ENCODE measurements around the gene ACTL7A. TPM values are rescaled to one million over a fixed set of nuclear protein-coding genes. Genes with fewer than 3 reads are reported as not detected.

The ACTL7A gene
- total and polyA plus RNA-seq, 2 of the 13 experiments (the other 11 are each of a cell fraction or from before 2014, with no cell fraction given) = not detected

DNA sequence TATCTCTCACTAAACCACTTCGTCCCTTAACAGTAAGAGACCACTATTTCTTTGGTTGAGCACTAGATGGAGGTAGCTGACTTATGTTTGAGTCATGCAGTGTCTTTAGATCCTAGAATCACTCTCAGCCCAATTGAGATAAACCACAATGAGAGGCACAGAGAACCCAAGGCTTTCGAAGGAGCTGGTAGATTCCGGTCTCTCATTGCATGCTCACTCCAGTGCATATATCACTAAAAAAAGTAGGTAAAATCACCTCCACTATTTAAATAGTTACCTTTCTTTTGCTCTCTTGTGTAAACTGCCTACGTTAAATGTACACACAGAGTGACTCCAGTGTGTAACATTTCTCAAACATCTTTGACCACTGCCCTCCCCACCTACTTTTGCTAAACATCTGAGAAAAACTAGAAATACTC lies 27.6 kb downstream of the ACTL7A start (continued):
- TF ChIP-seq ZNF484 (CRISPR knock-in tag; IDR thresholded peaks at IDR 0.05; ENCODE audit: borderline replicate concordance, low read depth) (no peak), ZNF737 (CRISPR knock-in tag; IDR thresholded peaks at IDR 0.05; ENCODE audit: borderline replicate concordance) (no peak), ZSCAN12 (CRISPR knock-in tag; IDR thresholded peaks at IDR 0.05) (no peak), CEBPB (IDR thresholded peaks at IDR 0.05; ENCODE audit: borderline replicate concordance, low read depth, low read length) (no peak), ZNF660 (CRISPR knock-in tag; IDR thresholded peaks at IDR 0.05; ENCODE audit: borderline replicate concordance, low read depth) (no peak), RXRB (CRISPR knock-in tag; IDR thresholded peaks at IDR 0.05; ENCODE audit: borderline replicate concordance) (peak; percentile 57; the same call in 1 of the 2 replicates), NR2F2 (IDR thresholded peaks at IDR 0.05; ENCODE audit: borderline replicate concordance, low read depth) (peak; percentile 64; the same call in 1 of the 2 replicates), ZNF614 (CRISPR knock-in tag; IDR thresholded peaks at IDR 0.05; ENCODE audit: borderline replicate concordance) (no peak), SMARCC2 (IDR thresholded peaks at IDR 0.05) (no peak), ZNF230 (CRISPR knock-in tag; IDR thresholded peaks at IDR 0.05) (no peak), ZNF530 (CRISPR knock-in tag; IDR thresholded peaks at IDR 0.05; ENCODE audit: low read depth) (no peak), SOX6 (IDR thresholded peaks at IDR 0.05) (no peak), SOX6 (CRISPR knock-in tag; IDR thresholded peaks at IDR 0.05) (peak; percentile 70; the same call in 1 of the 2 replicates), ETV5 (CRISPR knock-in tag; IDR thresholded peaks at IDR 0.05; ENCODE audit: borderline replicate concordance) (no peak; the same call in 1 of the 2 replicates), CREB1 (IDR thresholded peaks at IDR 0.05) (no peak), CREB1 (CRISPR knock-in tag; IDR thresholded peaks at IDR 0.05) (peak; percentile 79), ZZZ3 (CRISPR knock-in tag; IDR thresholded peaks at IDR 0.05; ENCODE audit: borderline replicate concordance) (no peak)
- TF ChIP-seq, protein P1, sequence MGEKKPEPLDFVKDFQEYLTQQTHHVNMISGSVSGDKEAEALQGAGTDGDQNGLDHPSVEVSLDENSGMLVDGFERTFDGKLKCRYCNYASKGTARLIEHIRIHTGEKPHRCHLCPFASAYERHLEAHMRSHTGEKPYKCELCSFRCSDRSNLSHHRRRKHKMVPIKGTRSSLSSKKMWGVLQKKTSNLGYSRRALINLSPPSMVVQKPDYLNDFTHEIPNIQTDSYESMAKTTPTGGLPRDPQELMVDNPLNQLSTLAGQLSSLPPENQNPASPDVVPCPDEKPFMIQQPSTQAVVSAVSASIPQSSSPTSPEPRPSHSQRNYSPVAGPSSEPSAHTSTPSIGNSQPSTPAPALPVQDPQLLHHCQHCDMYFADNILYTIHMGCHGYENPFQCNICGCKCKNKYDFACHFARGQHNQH (CRISPR knock-in tag; IDR thresholded peaks at IDR 0.05) = no peak
- TF ChIP-seq, protein P2, sequence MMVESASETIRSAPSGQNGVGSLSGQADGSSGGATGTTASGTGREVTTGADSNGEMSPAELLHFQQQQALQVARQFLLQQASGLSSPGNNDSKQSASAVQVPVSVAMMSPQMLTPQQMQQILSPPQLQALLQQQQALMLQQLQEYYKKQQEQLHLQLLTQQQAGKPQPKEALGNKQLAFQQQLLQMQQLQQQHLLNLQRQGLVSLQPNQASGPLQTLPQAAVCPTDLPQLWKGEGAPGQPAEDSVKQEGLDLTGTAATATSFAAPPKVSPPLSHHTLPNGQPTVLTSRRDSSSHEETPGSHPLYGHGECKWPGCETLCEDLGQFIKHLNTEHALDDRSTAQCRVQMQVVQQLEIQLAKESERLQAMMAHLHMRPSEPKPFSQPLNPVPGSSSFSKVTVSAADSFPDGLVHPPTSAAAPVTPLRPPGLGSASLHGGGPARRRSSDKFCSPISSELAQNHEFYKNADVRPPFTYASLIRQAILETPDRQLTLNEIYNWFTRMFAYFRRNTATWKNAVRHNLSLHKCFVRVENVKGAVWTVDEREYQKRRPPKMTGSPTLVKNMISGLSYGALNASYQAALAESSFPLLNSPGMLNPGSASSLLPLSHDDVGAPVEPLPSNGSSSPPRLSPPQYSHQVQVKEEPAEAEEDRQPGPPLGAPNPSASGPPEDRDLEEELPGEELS (CRISPR knock-in tag; IDR thresholded peaks at IDR 0.05) = no peak; the same call in 1 of the 2 replicates
- TF ChIP-seq, protein P3, sequence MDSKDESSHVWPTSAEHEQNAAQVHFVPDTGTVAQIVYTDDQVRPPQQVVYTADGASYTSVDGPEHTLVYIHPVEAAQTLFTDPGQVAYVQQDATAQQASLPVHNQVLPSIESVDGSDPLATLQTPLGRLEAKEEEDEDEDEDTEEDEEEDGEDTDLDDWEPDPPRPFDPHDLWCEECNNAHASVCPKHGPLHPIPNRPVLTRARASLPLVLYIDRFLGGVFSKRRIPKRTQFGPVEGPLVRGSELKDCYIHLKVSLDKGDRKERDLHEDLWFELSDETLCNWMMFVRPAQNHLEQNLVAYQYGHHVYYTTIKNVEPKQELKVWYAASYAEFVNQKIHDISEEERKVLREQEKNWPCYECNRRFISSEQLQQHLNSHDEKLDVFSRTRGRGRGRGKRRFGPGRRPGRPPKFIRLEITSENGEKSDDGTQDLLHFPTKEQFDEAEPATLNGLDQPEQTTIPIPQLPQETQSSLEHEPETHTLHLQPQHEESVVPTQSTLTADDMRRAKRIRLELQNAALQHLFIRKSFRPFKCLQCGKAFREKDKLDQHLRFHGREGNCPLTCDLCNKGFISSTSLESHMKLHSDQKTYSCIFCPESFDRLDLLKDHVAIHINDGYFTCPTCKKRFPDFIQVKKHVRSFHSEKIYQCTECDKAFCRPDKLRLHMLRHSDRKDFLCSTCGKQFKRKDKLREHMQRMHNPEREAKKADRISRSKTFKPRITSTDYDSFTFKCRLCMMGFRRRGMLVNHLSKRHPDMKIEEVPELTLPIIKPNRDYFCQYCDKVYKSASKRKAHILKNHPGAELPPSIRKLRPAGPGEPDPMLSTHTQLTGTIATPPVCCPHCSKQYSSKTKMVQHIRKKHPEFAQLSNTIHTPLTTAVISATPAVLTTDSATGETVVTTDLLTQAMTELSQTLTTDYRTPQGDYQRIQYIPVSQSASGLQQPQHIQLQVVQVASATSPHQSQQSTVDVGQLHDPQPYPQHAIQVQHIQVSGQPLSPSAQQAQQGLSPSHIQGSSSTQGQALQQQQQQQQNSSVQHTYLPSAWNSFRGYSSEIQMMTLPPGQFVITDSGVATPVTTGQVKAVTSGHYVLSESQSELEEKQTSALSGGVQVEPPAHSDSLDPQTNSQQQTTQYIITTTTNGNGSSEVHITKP (CRISPR knock-in tag; IDR thresholded peaks at IDR 0.05; ENCODE audit: low read depth) = no peak

All from HepG2 (cell line).